ENCODE results near the gene LENG1.
A peak's percentile ranks its signal among the peaks of the same experiment; 100 is the strongest.

Gene LENG1

GRCh38 chr19:54168174-54168917 is 8.8 kb upstream of the LENG1 start (continued):
- TF ChIP-seq ZNF580 (tag by site-specific recombination; IDR thresholded peaks at IDR 0.05) (no peak), ZBTB21 (tag by site-specific recombination; IDR thresholded peaks at IDR 0.05) (peak; percentile 11; the same call in 1 of the 2 replicates), ZNF843 (tag by site-specific recombination; IDR thresholded peaks at IDR 0.05) (no peak), ZNF335 (tag by site-specific recombination; conservative IDR thresholded peaks at IDR 0.05) (0 out of 2 replicates have a peak, but pooled peaks have one; percentile 21), ZXDB (tag by site-specific recombination; IDR thresholded peaks at IDR 0.05) (0 out of 2 replicates have a peak, but pooled peaks have one; percentile 35), SCRT1 (tag by site-specific recombination; IDR thresholded peaks at IDR 0.05; ENCODE audit: borderline replicate concordance) (peak; percentile 77), ZNF223 (tag by site-specific recombination; IDR thresholded peaks at IDR 0.05) (0 out of 2 replicates have a peak, but pooled peaks have one; percentile 41), EGR2 (tag by site-specific recombination; IDR thresholded peaks at IDR 0.05; ENCODE audit: low read depth) (peak; percentile 57; the same call in 1 of the 2 replicates), CTCF (tag by site-specific recombination; IDR thresholded peaks at IDR 0.05) (peak; percentile 83), ZNF366 (tag by site-specific recombination; conservative IDR thresholded peaks at IDR 0.05) (peak; percentile 99), KLF17 (tag by site-specific recombination; IDR thresholded peaks at IDR 0.05) (0 out of 2 replicates have a peak, but pooled peaks have one; percentile 52), KLF1 (tag by site-specific recombination; IDR thresholded peaks at IDR 0.05) (peak; percentile 41; the same call in 1 of the 2 replicates), SCRT2 (tag by site-specific recombination; IDR thresholded peaks at IDR 0.05) (peak; percentile 86), KLF8 (tag by site-specific recombination; IDR thresholded peaks at IDR 0.05) (peak; percentile 35; the same call in 1 of the 2 replicates), ZEB2 (tag by site-specific recombination; IDR thresholded peaks at IDR 0.05) (peak; percentile 53), ZNF558 (tag by site-specific recombination; IDR thresholded peaks at IDR 0.05) (no peak), GLIS1 (tag by site-specific recombination; IDR thresholded peaks at IDR 0.05) (peak; percentile 40; the same call in 1 of the 2 replicates), ZNF654 (tag by site-specific recombination; IDR thresholded peaks at IDR 0.05; ENCODE audit: low read depth) (peak; percentile 47), ZNF132 (tag by site-specific recombination; IDR thresholded peaks at IDR 0.05; ENCODE audit: borderline replicate concordance) (no peak), PRDM1 (tag by site-specific recombination; IDR thresholded peaks at IDR 0.05) (peak; percentile 89), ZNF791 (tag by site-specific recombination; IDR thresholded peaks at IDR 0.05) (no peak)
- TF ChIP-seq, protein P1, sequence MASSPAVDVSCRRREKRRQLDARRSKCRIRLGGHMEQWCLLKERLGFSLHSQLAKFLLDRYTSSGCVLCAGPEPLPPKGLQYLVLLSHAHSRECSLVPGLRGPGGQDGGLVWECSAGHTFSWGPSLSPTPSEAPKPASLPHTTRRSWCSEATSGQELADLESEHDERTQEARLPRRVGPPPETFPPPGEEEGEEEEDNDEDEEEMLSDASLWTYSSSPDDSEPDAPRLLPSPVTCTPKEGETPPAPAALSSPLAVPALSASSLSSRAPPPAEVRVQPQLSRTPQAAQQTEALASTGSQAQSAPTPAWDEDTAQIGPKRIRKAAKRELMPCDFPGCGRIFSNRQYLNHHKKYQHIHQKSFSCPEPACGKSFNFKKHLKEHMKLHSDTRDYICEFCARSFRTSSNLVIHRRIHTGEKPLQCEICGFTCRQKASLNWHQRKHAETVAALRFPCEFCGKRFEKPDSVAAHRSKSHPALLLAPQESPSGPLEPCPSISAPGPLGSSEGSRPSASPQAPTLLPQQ (tag by site-specific recombination; IDR thresholded peaks at IDR 0.05), result peak; percentile 28; the same call in 1 of the 2 replicates
- TF ChIP-seq, protein P2, sequence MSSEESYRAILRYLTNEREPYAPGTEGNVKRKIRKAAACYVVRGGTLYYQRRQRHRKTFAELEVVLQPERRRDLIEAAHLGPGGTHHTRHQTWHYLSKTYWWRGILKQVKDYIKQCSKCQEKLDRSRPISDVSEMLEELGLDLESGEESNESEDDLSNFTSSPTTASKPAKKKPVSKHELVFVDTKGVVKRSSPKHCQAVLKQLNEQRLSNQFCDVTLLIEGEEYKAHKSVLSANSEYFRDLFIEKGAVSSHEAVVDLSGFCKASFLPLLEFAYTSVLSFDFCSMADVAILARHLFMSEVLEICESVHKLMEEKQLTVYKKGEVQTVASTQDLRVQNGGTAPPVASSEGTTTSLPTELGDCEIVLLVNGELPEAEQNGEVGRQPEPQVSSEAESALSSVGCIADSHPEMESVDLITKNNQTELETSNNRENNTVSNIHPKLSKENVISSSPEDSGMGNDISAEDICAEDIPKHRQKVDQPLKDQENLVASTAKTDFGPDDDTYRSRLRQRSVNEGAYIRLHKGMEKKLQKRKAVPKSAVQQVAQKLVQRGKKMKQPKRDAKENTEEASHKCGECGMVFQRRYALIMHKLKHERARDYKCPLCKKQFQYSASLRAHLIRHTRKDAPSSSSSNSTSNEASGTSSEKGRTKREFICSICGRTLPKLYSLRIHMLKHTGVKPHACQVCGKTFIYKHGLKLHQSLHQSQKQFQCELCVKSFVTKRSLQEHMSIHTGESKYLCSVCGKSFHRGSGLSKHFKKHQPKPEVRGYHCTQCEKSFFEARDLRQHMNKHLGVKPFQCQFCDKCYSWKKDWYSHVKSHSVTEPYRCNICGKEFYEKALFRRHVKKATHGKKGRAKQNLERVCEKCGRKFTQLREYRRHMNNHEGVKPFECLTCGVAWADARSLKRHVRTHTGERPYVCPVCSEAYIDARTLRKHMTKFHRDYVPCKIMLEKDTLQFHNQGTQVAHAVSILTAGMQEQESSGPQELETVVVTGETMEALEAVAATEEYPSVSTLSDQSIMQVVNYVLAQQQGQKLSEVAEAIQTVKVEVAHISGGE (tag by site-specific recombination; conservative IDR thresholded peaks at IDR 0.05; ENCODE audit: low read depth), result 0 out of 2 replicates have a peak, but pooled peaks have one; percentile 12
